ENCODE results near the gene ANKFN1. TPM values are rescaled to one million over a fixed set of nuclear protein-coding genes. Genes with fewer than 3 reads are reported as not detected.

Gene ANKFN1
- total and polyA plus RNA-seq, 2 of the 13 experiments (the other 11 are each of a cell fraction or from before 2014, with no cell fraction given): not detected

GRCh38 chr17:56146534-56146933 is 6.7 kb upstream of the ANKFN1 start:
- H3K4me3 ChIP-seq (replicated peaks in 1 of 3; ENCODE audit: insufficient read depth in 1 of 3, low read depth in 2 of 3, low read length in 3 of 3): no peak overlapping the region
- no peaks in the 10 kb centered on the region for H3K27me3 ChIP-seq (ENCODE audit: control insufficient read depth in 1 of 2, insufficient read depth in 2 of 2, low read length in 2 of 2)
- DNase-seq (ENCODE audit: low spot score) (no peak), FAIRE-seq (no peak), ATAC-seq (no peak)
- no peaks in the 10 kb centered on the region for H4K20me1 ChIP-seq (ENCODE audit: insufficient read depth, low read length)
- H3K9ac ChIP-seq (ENCODE audit: insufficient read depth, low read depth, low read length): no peak overlapping the region
- no peak overlapping the region for H3K27ac ChIP-seq (ENCODE audit: extremely low read length, insufficient read depth, low read length)
- H3K79me2 ChIP-seq (ENCODE audit: insufficient read depth, low read length): no peaks in the 10 kb centered on the region
- intact Hi-C loops (cut with micrococcal nuclease; ENCODE audit: unreplicated experiment): no loop called here
- BruUV-seq (replicated peaks): no TSS peak
- no peak overlapping the region for H3K4me2 ChIP-seq (ENCODE audit: low read depth, low read length)
- H3K36me3 ChIP-seq (replicated peaks in 1 of 2; ENCODE audit: control insufficient read depth in 1 of 2, insufficient read depth in 2 of 2, low read length in 2 of 2): no peaks in the 10 kb centered on the region
- H3K4me1 ChIP-seq (ENCODE audit: insufficient read depth, low read length): peaks cover 10% of the 10 kb centered on the region; the same call in 1 of the 2 replicates
- 5% methylated on average over 1 of the region's 1 CpG for WGBS (ENCODE audit: low lambda C conversion rate)
- ChIA-PET CTCF (ENCODE audit: low intra/inter-chr PET ratio, low total read pairs) (no interaction called here), POLR2A (no interaction called here)
- in situ Hi-C loops (cut with HindIII; ENCODE audit: extremely low pct_ligation_motif_present, low pct_unique_long_range_greater_than_20kb): no loop called here
- no peaks in the 10 kb centered on the region; the same call in 1 of the 2 replicates for H3K9me3 ChIP-seq (ENCODE audit: low read length)
- no peak overlapping the region for H2AFZ ChIP-seq (ENCODE audit: low read length)
- TF ChIP-seq ISX (CRISPR knock-in tag; conservative IDR thresholded peaks at IDR 0.05): no peak
- no peak for TF ChIP-seq PRDM10 (CRISPR knock-in tag; IDR thresholded peaks at IDR 0.05; ENCODE audit: low read depth)
- no peak for TF ChIP-seq RFX3 (CRISPR knock-in tag; IDR thresholded peaks at IDR 0.05)
- TF ChIP-seq TBX3 (IDR thresholded peaks at IDR 0.05; ENCODE audit: borderline replicate concordance): no peak
- no peak for TF ChIP-seq ZNF451 (CRISPR knock-in tag; IDR thresholded peaks at IDR 0.05)
- TF ChIP-seq ZNF138 (CRISPR knock-in tag; IDR thresholded peaks at IDR 0.05; ENCODE audit: low read depth): no peak
- TF ChIP-seq TSC22D2 (CRISPR knock-in tag; IDR thresholded peaks at IDR 0.05; ENCODE audit: borderline replicate concordance): no peak
- TF ChIP-seq HIC2 (CRISPR knock-in tag; IDR thresholded peaks at IDR 0.05; ENCODE audit: low read depth): no peak
- TF ChIP-seq ZNF318 (CRISPR knock-in tag; IDR thresholded peaks at IDR 0.05): no peak
- no peak for TF ChIP-seq ATF3 (CRISPR knock-in tag; IDR thresholded peaks at IDR 0.05)
- no peak for TF ChIP-seq HNRNPLL (IDR thresholded peaks at IDR 0.05; ENCODE audit: low read depth, low read length, poor library complexity, severe bottlenecking)

Data from HepG2 (cell line).